K562 (cell line): ENCODE data around the gene C1orf21. TPM values are rescaled to one million over a fixed set of nuclear protein-coding genes. Genes with fewer than 3 reads are reported as not detected.

Source experiments
- ATAC-seq: fragments of 200-7000 bp; cut with Tn5 transposase; 3 replicates; pipeline ENCODE4 v1.9.1; 2020; ENCODE audit warnings: moderate library complexity
- BruUV-seq: library from RNA; stranded (reverse); fragments of 400-500 nt; replicated peaks from 2 replicates; lab custom pipeline; 2021; lab: Mats Ljungman, UMichigan
- CTCF ChIA-PET: fragments of 300-600 bp; formaldehyde crosslinking; extraction: SDS; loops from one replicate; lab custom pipeline; 2021; ENCODE audit warnings: low intra/inter-chr PET ratio; lab: Yijun Ruan, JAX
- POLR2A ChIA-PET: fragments of 300-600, 350-650 bp; sonication (Branson Sonifier 250); formaldehyde crosslinking; extraction: SDS; loops from one replicate; lab custom pipeline; 2021; ENCODE audit warnings: antibody characterized with exemption, inconsistent platforms; lab: Yijun Ruan, JAX
- DNase-seq, 4 experiments: peaks; one replicate each; pipeline versions ENCODE4 v3.0.0 to v3.0.0-alpha.2; 2011 to 2018; ENCODE audit warnings: low spot score in 3 of 4, mixed read lengths in 3 of 4; ENCODE audit errors: extremely low read depth in 1 of 4
- FAIRE-seq: peaks from 2 replicates; lab custom pipeline; 2011; peaks lifted over from hg19 to GRCh38; lab: Jason Lieb, UNC
- H2AFZ ChIP-seq: 2 replicates; pipeline ENCODE4 v1.6.0; 2011; ENCODE audit warnings: low read depth, low read length, control low read depth, inconsistent platforms
- H3K27ac ChIP-seq: fragments of 200-600 bp; 3 replicates; pipeline ENCODE4 v1.8.0; 2011; ENCODE audit warnings: low read depth, mild to moderate bottlenecking, control low read depth, inconsistent platforms, low read length, moderate library complexity, mixed read lengths; ENCODE audit errors: extremely low read depth
- H3K27me3 ChIP-seq, 2 experiments: fragments of 300-600 bp in 1 of 2; 2 replicates in 1 of 2; 3 replicates in 1 of 2; pipeline versions ENCODE4 v1.6.0 to v1.8.0; 2011; ENCODE audit warnings: inconsistent platforms in 2 of 2, low read length in 2 of 2, mild to moderate bottlenecking in 1 of 2, mixed read lengths in 1 of 2, moderate library complexity in 1 of 2; ENCODE audit not compliant: control insufficient read depth in 2 of 2, insufficient read depth in 2 of 2
- H3K36me3 ChIP-seq: fragments of 300-600 bp; 3 replicates; pipeline ENCODE4 v1.8.0; 2011; ENCODE audit warnings: mild to moderate bottlenecking, low read length, inconsistent platforms; ENCODE audit not compliant: control insufficient read depth, insufficient read depth
- H3K4me1 ChIP-seq, 2 experiments: fragments of 200-600 bp in 1 of 2; replicated peaks in 1 of 2; 2 replicates in 1 of 2; 3 replicates in 1 of 2; pipeline versions ENCODE4 v1.5.1 to v1.8.0; 2011; ENCODE audit warnings: inconsistent platforms in 2 of 2, low read length in 2 of 2, mild to moderate bottlenecking in 1 of 2, mixed read lengths in 1 of 2, moderate library complexity in 1 of 2; ENCODE audit not compliant: control insufficient read depth in 2 of 2, insufficient read depth in 2 of 2
- H3K4me2 ChIP-seq: 2 replicates; pipeline ENCODE4 v1.6.1; 2011; ENCODE audit warnings: low read length, control low read depth, inconsistent platforms, mixed read lengths; ENCODE audit not compliant: insufficient read depth
- H3K4me3 ChIP-seq: fragments of 200-600 bp; sonication (generic), shearing (Covaris generic); 2 replicates; pipeline ENCODE4 v1.5.1; 2016; ENCODE audit warnings: control low read depth, inconsistent platforms
- H3K79me2 ChIP-seq: fragments of 200-600 bp; 3 replicates; pipeline ENCODE4 v1.8.0; 2011; ENCODE audit warnings: low read length, inconsistent platforms; ENCODE audit not compliant: control insufficient read depth, insufficient read depth
- H3K9ac ChIP-seq, 2 experiments: 2 replicates each; pipeline versions ENCODE4 v1.6.0 to v1.6.1; 2011; ENCODE audit warnings: low read depth in 2 of 2, low read length in 2 of 2, control low read depth in 1 of 2, inconsistent platforms in 1 of 2, mild to moderate bottlenecking in 1 of 2, mixed read lengths in 1 of 2; ENCODE audit not compliant: insufficient read depth in 1 of 2
- H3K9me1 ChIP-seq: one replicate; pipeline ENCODE4 v1.6.0; 2011; ENCODE audit warnings: inconsistent platforms, mild to moderate bottlenecking, low read length, moderate library complexity; ENCODE audit not compliant: control insufficient read depth, insufficient read depth
- H3K9me3 ChIP-seq: replicated peaks from 2 replicates; pipeline ENCODE4 v1.5.1; 2011; ENCODE audit warnings: low read depth, low read length, inconsistent platforms; ENCODE audit not compliant: control insufficient read depth, insufficient read depth
- H4K20me1 ChIP-seq: replicated peaks from 2 replicates; pipeline ENCODE4 v1.6.1; 2011; ENCODE audit warnings: low read length, inconsistent platforms, mixed read lengths; ENCODE audit not compliant: control insufficient read depth, insufficient read depth
- TRIM24 ChIP-seq, 2 experiments: fragments of 450-650 bp; IDR thresholded peaks; 2 replicates each; pipeline ENCODE4 v1.6.1; 2016
- ZNF165 ChIP-seq: fragments of 250-450 bp; sonication (Bioruptor Pico); IDR thresholded peaks from 2 replicates; pipeline ENCODE4 v1.4.0; 2020; ENCODE audit warnings: borderline replicate concordance
- ZNF696 ChIP-seq: fragments of 250-450 bp; sonication (Bioruptor Pico); conservative IDR thresholded peaks from 2 replicates; pipeline ENCODE4 v1.4.0; 2020; ENCODE audit warnings: mild to moderate bottlenecking, moderate library complexity
- WGBS: fragments of 100-300 bp; shearing (Covaris generic); methylation state at CpG from one replicate; pipeline ENCODE4 v1.1.6; 2016; ENCODE audit warnings: low coverage, mixed read lengths; ENCODE audit not compliant: insufficient coverage; ENCODE audit errors: missing lambda C conversion rate; 5-methylcytosine and 5-hydroxymethylcytosine counted together
- in situ Hi-C: fragments of 300-500 bp; cut with MboI; formaldehyde crosslinking; loops from 4 replicates; pipeline ENCODE4 v1.15.0; 2018; ENCODE audit warnings: inconsistent platforms, mixed read lengths
- intact Hi-C: fragments of 100-400 bp; cut with micrococcal nuclease; formaldehyde crosslinking; loops from 2 replicates; pipeline ENCODE4 v1.14.2; 2022
- polyA plus RNA-seq, 8 experiments: library from polyadenylated mRNA; depleted of rRNA in 4 of 8; stranded (reverse) in 5 of 8; unstranded in 3 of 8; fragments of >200 nt; fragmentation: Nextera tagmentation in 2 of 8; fragmentation: Illumina TruSeq in 1 of 8; extraction: Ambion mirVana in 2 of 8; extraction: Trizol in 1 of 8; gene quantifications; 2 replicates each; pipeline versions ENCODE4 v1.2.1 to v1.2.3, GENCODE V29; 2011 to 2014; ENCODE audit warnings: inconsistent platforms in 1 of 8, missing spikeins in 1 of 8
- total RNA-seq, 7 experiments: library from RNA; depleted of rRNA in 6 of 7; stranded (reverse); fragments of >200 nt in 6 of 7; fragmentation: Illumina TruSeq in 2 of 7; extraction: Trizol in 2 of 7; gene quantifications; 2 replicates each; pipeline versions ENCODE4 v1.2.1 to v1.2.3, GENCODE V29; 2011 to 2021; ENCODE audit warnings: low replicate concordance in 1 of 7

The C1orf21 gene
- total and polyA plus RNA-seq, 9 of the 15 experiments (the other 6 are each of a cell fraction or from before 2014, with no cell fraction given) = under 0.01 to 0.31 (median 0.07) TPM

GRCh38 chr1:184647471-184647870 is 260.6 kb downstream of the C1orf21 start:
- Histone ChIP-seq H3K79me2 (no peaks in the 10 kb centered on the region), H3K4me1 (no peaks in the 10 kb centered on the region), H3K27ac (no peak overlapping the region), H2AFZ (no peak overlapping the region), H3K9me1 (no peaks in the 10 kb centered on the region), H3K36me3 (no peaks in the 10 kb centered on the region), H3K27me3 (peaks cover 4 to 15% of the 10 kb centered on the region in 2 experiments; a peak in 4 of 5 replicates), H3K9me3 (no peaks in the 10 kb centered on the region), H3K9ac (no peak overlapping the region), H4K20me1 (no peaks in the 10 kb centered on the region), H3K4me3 (no peak overlapping the region), H3K4me2 (no peak overlapping the region)
- in situ Hi-C loops = no loop called here
- CTCF ChIA-PET = no interaction called here
- no peak for DNase-seq
- no peak for ATAC-seq
- no peak for TF ChIP-seq TRIM24 (IDR thresholded peaks at IDR 0.05)
- no peak for FAIRE-seq
- BruUV-seq = no TSS peak
- WGBS = 4% methylated on average over 4 of the region's 4 CpGs
- POLR2A ChIA-PET = no interaction called here
- intact Hi-C loops = no loop called here

DNA sequence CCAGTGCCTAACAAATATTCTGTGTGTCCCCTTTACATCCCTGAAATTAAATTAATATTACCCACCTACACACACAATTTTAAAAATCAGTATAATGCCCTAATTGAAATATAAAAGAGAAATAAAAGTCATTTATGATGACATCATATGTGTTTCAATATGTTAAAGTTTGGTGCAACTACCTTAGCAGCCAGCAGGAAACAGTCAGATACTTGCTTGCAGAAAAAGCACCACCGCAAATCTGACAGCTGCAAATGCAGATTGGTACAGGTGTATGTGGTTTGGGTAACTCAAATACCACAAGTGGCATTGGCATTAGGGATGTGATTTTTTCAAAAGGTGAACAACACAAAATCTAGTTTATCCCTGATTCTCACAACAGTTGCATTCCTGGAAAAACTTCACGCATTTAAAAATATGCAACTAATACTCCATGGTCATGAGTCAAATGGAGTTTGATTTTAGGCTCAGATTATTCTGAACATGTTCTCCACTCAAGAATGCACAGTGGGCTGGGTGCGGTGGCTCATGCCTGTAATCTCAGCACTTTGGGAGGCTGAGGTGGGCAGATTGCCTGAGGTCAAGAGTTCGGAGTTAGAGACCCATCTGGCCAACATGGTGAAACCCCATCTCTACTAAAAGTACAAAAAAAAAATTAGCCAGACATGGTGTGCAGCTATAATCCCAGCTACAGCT is 261.5 kb downstream of the C1orf21 start:
- no peak for FAIRE-seq
- in situ Hi-C loops = no loop called here
- TF ChIP-seq ZNF696 (CRISPR knock-in tag) (no peak), ZNF165 (CRISPR knock-in tag) (no peak)
- Histone ChIP-seq H3K4me3 (no peak overlapping the region), H3K9ac (no peak overlapping the region), H3K36me3 (no peaks in the 10 kb centered on the region), H2AFZ (no peak overlapping the region), H3K4me2 (no peak overlapping the region), H3K79me2 (no peaks in the 10 kb centered on the region), H3K27ac (no peak overlapping the region), H3K9me3 (no peaks in the 10 kb centered on the region), H3K4me1 (no peaks in the 10 kb centered on the region), H4K20me1 (no peaks in the 10 kb centered on the region), H3K9me1 (no peaks in the 10 kb centered on the region), H3K27me3 (peaks cover 4 to 15% of the 10 kb centered on the region in 2 experiments; a peak in 4 of 5 replicates)
- WGBS = 3% methylated on average over 4 of the region's 4 CpGs
- POLR2A ChIA-PET = no interaction called here
- ATAC-seq = no peak
- BruUV-seq = no TSS peak
- DNase-seq = no peak
- intact Hi-C loops = no loop called here
- CTCF ChIA-PET = no interaction called here
